ENCODE data around the gene FUT7. TPM values are rescaled to one million over a fixed set of nuclear protein-coding genes. Genes with fewer than 3 reads are reported as not detected.

The FUT7 gene
- total RNA-seq, 2 experiments from 2014 or later = 2.5 to 2.6 TPM

DNA sequence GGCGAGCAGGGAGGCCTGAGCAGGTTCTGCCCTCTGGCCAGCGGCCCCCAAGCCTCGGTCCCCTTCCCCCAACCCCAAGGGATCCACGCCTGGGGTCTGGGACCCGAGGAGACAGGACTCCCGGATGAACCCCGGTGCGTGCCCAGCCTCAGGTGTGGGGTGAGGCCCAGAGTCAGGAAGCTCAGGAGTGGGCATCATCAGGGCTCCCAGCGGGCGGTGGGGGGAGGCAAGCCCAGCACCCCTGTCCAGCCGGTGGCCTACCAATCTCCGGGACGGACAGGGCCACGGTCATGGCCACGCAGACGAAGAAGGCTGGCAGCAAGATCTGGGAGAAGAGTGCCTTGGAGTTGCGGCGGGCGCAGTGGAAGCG lies 18.3 kb downstream of the FUT7 start:
- no peak for ATAC-seq
- POLR2A ChIA-PET = no interaction called here
- Mint-ChIP-seq H3K4me3 (no peak overlapping the region), H3K4me1 (ENCODE audit: low read depth) (peaks cover under 1% of the 10 kb centered on the region), H3K27ac (no peak overlapping the region), H3K9me3 (ENCODE audit: insufficient read depth) (no peaks in the 10 kb centered on the region), H3K36me3 (ENCODE audit: low read depth) (peaks cover 17% of the 10 kb centered on the region), H3K27me3 (ENCODE audit: low read depth) (no peaks in the 10 kb centered on the region)
- no peak for DNase-seq
- CTCF ChIA-PET = no interaction called here

DNA sequence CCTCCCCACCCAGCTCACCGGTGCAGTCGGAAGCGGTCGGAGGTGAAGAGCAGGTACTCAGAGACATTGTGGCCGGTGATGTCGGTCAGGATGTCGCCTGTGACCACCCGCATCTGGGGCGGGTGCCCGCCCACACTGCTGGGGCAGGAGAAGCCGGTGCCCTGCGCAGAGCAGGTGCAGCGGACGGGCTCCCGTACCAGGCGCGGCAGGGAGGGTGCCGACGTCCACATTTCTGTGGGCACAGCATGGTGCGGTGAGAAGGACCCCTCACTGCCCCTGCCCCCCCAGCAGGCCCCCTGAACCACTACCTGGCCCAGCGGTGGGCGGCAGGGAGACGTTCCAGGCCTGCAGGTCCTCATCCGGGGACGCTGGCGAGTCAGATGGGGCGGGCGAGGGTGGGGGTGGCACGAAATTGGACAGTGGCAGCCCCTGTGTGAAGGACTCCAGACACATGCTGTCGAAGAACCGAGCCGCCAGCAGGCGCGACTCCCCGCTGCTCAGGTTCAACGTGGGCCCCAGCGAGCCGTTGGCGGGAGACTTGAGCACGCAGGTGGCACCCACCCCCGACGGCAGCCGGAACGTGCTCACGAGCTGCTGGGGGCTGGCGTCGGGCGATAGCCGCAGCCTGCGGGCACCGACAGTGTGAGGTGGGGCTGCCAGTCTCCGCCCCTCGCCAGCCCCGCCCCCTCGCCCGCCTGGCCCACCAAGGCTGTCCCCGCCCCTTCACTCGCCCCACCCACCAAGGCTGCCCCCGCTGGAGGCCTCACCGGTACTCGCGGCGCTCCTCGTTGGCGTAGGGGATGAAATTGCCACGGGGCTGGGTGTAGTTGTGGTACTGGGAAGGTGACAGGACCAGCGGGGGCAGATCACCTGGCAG lies 19.0 kb downstream of the FUT7 start:
- Mint-ChIP-seq H3K4me1 (ENCODE audit: low read depth) (no peaks in the 10 kb centered on the region), H3K9me3 (ENCODE audit: insufficient read depth) (no peaks in the 10 kb centered on the region), H3K36me3 (ENCODE audit: low read depth) (peaks cover 17% of the 10 kb centered on the region), H3K27me3 (ENCODE audit: low read depth) (no peaks in the 10 kb centered on the region), H3K4me3 (no peak overlapping the region), H3K27ac (no peak overlapping the region)
- ATAC-seq (no peak), DNase-seq (no peak)
- ChIA-PET POLR2A (no interaction called here), CTCF (no interaction called here)

DNA sequence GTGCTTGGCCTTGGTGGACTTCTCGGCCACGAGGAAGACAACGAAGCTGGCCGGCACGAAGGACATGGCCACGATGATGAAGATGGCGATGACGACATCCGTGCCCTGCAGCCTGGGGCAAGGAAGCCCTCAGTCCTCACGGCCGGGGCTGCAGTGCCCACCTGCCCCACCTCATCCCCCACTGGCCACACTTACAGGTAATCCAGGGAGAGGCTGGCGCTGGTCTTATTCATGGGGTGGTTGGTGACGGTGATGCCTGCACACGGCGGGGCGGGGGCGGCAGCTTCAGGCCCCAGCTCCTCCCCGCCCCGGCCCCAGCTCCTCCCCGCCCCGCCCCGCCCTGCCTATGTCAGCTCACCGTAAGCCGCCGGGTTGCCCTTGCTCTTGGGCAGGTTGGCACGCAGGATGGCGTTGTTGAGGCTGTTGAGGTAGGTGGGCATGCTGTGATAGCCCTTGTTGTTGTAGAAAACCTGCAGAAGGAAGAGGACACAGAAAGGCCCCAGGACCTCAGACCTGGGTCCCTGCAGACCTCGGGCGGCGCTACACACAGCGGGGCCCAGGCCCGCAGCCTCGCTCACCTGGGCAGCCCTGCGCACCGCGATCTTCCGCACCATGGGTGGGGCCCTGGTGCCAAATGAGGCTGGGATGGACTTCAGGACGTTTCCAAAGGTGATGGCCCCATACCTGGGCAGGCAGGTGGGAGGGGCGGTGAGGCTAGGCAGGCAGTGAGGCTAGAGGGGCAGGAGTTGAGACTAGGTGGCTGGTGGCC lies 19.8 kb downstream of the FUT7 start:
- Mint-ChIP-seq H3K36me3 (ENCODE audit: low read depth) (peaks cover 16% of the 10 kb centered on the region), H3K4me3 (no peak overlapping the region), H3K4me1 (ENCODE audit: low read depth) (no peaks in the 10 kb centered on the region), H3K27me3 (ENCODE audit: low read depth) (no peaks in the 10 kb centered on the region), H3K9me3 (ENCODE audit: insufficient read depth) (no peaks in the 10 kb centered on the region), H3K27ac (no peak overlapping the region)
- ATAC-seq (no peak), DNase-seq (no peak)
- CTCF ChIA-PET = no interaction called here
- POLR2A ChIA-PET = no interaction called here

DNA sequence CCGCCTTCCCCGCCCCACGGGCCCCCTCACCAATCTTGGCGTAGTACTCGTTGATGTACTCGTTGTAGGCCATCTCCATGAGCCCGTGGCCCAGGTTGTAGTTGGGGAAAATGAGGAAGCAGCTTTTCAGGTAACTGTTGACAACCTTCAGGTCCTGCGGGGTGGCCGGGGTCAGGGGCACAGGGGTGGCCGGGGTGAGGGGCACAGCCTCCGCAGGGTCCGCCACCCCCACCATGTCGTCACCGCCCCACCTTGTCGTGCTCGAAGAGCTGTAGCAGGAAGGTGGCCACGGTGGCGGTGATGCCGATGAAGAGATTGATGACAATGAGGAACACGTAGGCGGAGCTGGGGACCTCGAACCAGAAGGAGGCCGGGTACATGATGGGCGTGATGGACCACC lies 20.7 kb downstream of the FUT7 start:
- Mint-ChIP-seq H3K9me3 (ENCODE audit: insufficient read depth) (no peaks in the 10 kb centered on the region), H3K4me1 (ENCODE audit: low read depth) (peaks cover 5% of the 10 kb centered on the region), H3K36me3 (ENCODE audit: low read depth) (peaks cover 12% of the 10 kb centered on the region), H3K27me3 (ENCODE audit: low read depth) (no peaks in the 10 kb centered on the region), H3K27ac (no peak overlapping the region), H3K4me3 (no peak overlapping the region)
- ChIA-PET CTCF (no interaction called here), POLR2A (no interaction called here)
- ATAC-seq (no peak), DNase-seq (no peak)

- POLR2A ChIA-PET = no interaction called here
- no peaks in the 10 kb centered on the region for H3K9me3 Mint-ChIP-seq (ENCODE audit: insufficient read depth)
- H3K4me1 Mint-ChIP-seq (ENCODE audit: low read depth) = peaks cover 9% of the 10 kb centered on the region
- H3K36me3 Mint-ChIP-seq (ENCODE audit: low read depth) = peaks cover 12% of the 10 kb centered on the region
- DNase-seq (no peak), ATAC-seq (no peak)
- H3K27me3 Mint-ChIP-seq (ENCODE audit: low read depth) = no peaks in the 10 kb centered on the region
- no peak overlapping the region for H3K4me3 Mint-ChIP-seq
- H3K27ac Mint-ChIP-seq = no peak overlapping the region
- CTCF ChIA-PET = no interaction called here
Observed at GRCh38 chr9:137009938-137010732, 21.8 kb downstream of the FUT7 start.

DNA sequence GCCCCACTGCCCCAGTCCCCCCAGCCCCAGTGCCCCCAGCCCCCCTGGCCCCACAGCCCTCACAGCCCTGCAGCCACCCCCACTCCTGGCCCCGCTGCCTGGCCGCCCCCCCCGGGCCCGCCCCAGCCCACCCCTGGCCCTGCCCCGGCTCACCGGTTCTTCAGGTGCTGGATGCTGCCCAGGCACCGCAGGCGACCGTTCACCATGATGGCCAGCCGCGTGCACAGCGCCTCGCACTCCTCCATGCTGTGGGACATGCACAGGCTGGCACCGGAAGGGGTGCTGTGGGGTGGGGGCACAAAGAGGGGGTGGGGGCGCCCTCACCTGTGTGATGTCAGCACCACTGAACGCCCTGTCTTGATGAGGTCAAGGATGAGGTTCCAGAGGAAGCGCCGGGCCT lies 22.7 kb downstream of the FUT7 start:
- no peak for ATAC-seq

DNA sequence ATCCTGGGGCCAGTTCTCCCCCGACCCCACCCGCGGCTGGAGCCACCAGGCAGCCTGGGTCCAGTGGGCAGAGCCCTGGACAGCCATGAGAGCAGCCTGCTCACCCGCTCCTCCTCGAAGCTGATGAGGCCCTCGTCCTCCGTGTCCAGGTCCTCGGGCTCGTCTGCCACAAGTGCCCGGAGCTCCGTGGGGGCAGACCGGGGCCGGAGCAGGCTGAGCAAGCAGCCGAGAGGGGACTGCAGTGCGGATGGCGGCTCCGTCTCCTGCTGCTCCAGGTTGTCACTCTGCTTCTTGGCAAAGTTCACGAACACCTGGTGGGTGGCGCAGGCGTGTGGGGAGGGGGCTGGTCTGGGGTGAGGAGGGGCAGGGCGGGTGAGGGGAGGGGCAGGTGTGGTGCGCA lies 23.6 kb downstream of the FUT7 start:
- no peak for DNase-seq
- ChIA-PET POLR2A (no interaction called here), CTCF (interaction anchor here (1.1 kb wide), 1 partner anchor 21 kb away, joined by 3 read pairs; no protein-coding TSS in a partner anchor)
- no peaks in the 10 kb centered on the region for H3K9me3 Mint-ChIP-seq (ENCODE audit: insufficient read depth)
- H3K36me3 Mint-ChIP-seq (ENCODE audit: low read depth) = peaks cover 5% of the 10 kb centered on the region
- H3K4me3 Mint-ChIP-seq = no peak overlapping the region
- no peaks in the 10 kb centered on the region for H3K27me3 Mint-ChIP-seq (ENCODE audit: low read depth)
- no peak for ATAC-seq
- peaks cover 13% of the 10 kb centered on the region for H3K4me1 Mint-ChIP-seq (ENCODE audit: low read depth)
- H3K27ac Mint-ChIP-seq = no peak overlapping the region

More for the DNA sequence above, 22.7 kb downstream of the FUT7 start:
- H3K36me3 Mint-ChIP-seq (ENCODE audit: low read depth) = peaks cover 7% of the 10 kb centered on the region
- H3K27ac Mint-ChIP-seq = no peak overlapping the region
- peaks cover 13% of the 10 kb centered on the region for H3K4me1 Mint-ChIP-seq (ENCODE audit: low read depth)
- no peak for DNase-seq
- no peak overlapping the region for H3K4me3 Mint-ChIP-seq
- ChIA-PET POLR2A (no interaction called here), CTCF (interaction anchor here (0.6 kb wide), 1 partner anchor 21 kb away, joined by 3 read pairs; no protein-coding TSS in a partner anchor)
- no peaks in the 10 kb centered on the region for H3K9me3 Mint-ChIP-seq (ENCODE audit: insufficient read depth)
- H3K27me3 Mint-ChIP-seq (ENCODE audit: low read depth) = no peaks in the 10 kb centered on the region

DNA sequence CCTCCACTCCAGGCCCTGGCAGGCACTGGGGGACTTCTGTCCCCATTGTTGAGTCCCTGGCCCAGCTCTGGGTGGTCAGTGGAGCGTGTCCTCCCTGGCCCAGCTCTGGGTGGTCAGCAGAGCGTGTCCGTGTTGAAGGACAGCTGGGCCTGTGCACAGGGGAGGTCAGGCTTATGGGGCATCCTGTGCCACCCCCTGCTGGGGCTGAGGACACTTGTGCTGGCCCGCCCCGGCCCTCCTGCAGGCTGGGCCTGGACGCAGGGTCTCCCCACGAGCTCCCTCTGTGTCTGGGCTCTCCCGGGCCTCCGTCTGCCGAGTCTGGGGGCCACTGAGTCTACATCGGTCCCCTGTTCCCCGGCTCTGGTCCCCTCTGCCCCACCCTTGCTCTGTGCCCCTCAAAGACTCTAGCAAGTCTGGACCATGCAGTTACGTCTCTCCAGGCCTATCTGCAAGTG lies 24.0 kb downstream of the FUT7 start:
- H3K9me3 Mint-ChIP-seq (ENCODE audit: insufficient read depth) = no peaks in the 10 kb centered on the region
- H3K27me3 Mint-ChIP-seq (ENCODE audit: low read depth) = no peaks in the 10 kb centered on the region
- peaks cover 13% of the 10 kb centered on the region for H3K4me1 Mint-ChIP-seq (ENCODE audit: low read depth)
- CTCF ChIA-PET = interaction anchor here (1.1 kb wide), 1 partner anchor 21 kb away, joined by 3 read pairs; no protein-coding TSS in a partner anchor
- ATAC-seq = no peak
- H3K27ac Mint-ChIP-seq = no peak overlapping the region
- no peak overlapping the region for H3K4me3 Mint-ChIP-seq
- POLR2A ChIA-PET = no interaction called here
- DNase-seq = no peak
- peaks cover 5% of the 10 kb centered on the region for H3K36me3 Mint-ChIP-seq (ENCODE audit: low read depth)

- Mint-ChIP-seq H3K4me3 (no peak overlapping the region), H3K27me3 (ENCODE audit: low read depth) (no peaks in the 10 kb centered on the region), H3K4me1 (ENCODE audit: low read depth) (peaks cover 13% of the 10 kb centered on the region), H3K27ac (no peak overlapping the region), H3K36me3 (ENCODE audit: low read depth) (peaks cover 3% of the 10 kb centered on the region), H3K9me3 (ENCODE audit: insufficient read depth) (no peaks in the 10 kb centered on the region)
- CTCF ChIA-PET = interaction anchor here (1.1 kb wide), 1 partner anchor 22 kb away, joined by 3 read pairs; no protein-coding TSS in a partner anchor
- DNase-seq = no peak
- no peak for ATAC-seq
- POLR2A ChIA-PET = no interaction called here
Observed at GRCh38 chr9:137007108-137007815, 24.6 kb downstream of the FUT7 start.

- Mint-ChIP-seq H3K9me3 (ENCODE audit: insufficient read depth) (no peaks in the 10 kb centered on the region), H3K27ac (peak overlapping the region; percentile 39), H3K27me3 (ENCODE audit: low read depth) (no peaks in the 10 kb centered on the region), H3K36me3 (ENCODE audit: low read depth) (peaks cover 2% of the 10 kb centered on the region), H3K4me3 (no peak overlapping the region), H3K4me1 (ENCODE audit: low read depth) (peaks cover 14% of the 10 kb centered on the region)
- ATAC-seq (no peak), DNase-seq (no peak)
- ChIA-PET POLR2A (no interaction called here), CTCF (interaction anchor here (1.6 to 5.0 kb wide), 3 partner anchors 22 to 29 kb away, joined by 3 to 25 read pairs (median 13); partner anchors contain the start of genes ABCA2 and FUT7)
Observed at GRCh38 chr9:137006116-137007003, 25.5 kb downstream of the FUT7 start.
